Activated CD8-positive, alpha-beta memory T cell treated with anti-CD3 and anti-CD28 coated beads for 36 hours (primary cell): ENCODE results near the gene PHF21B. TPM values are rescaled to one million over a fixed set of nuclear protein-coding genes. Genes with fewer than 3 reads are reported as not detected.
"Not testable (repeated sequence)": the region's sequence is repeated elsewhere in the genome, so short reads cannot be mapped to it uniquely, and the experiment has no call there.

Experiments
- CTCF ChIA-PET: fragments of 350-600 bp; sonication (Branson Sonifier 250); formaldehyde crosslinking; loops from one replicate; lab custom pipeline; 2021; ENCODE audit warnings: antibody characterized with exemption; lab: Charles Lee
- POLR2A ChIA-PET: fragments of 350-600 bp; sonication (Branson Sonifier 250); formaldehyde crosslinking; loops from one replicate; lab custom pipeline; 2021; ENCODE audit warnings: antibody characterized with exemption; lab: Charles Lee
- total RNA-seq, 2 experiments: library from RNA; stranded (reverse); gene quantifications; one replicate each; pipeline ENCODE4 v1.2.3, GENCODE V29; 2021

PHF21B gene
- under 1 TPM in 1 of 2 experiments, not detected in 1; 0.53 TPM for total RNA-seq

DNA sequence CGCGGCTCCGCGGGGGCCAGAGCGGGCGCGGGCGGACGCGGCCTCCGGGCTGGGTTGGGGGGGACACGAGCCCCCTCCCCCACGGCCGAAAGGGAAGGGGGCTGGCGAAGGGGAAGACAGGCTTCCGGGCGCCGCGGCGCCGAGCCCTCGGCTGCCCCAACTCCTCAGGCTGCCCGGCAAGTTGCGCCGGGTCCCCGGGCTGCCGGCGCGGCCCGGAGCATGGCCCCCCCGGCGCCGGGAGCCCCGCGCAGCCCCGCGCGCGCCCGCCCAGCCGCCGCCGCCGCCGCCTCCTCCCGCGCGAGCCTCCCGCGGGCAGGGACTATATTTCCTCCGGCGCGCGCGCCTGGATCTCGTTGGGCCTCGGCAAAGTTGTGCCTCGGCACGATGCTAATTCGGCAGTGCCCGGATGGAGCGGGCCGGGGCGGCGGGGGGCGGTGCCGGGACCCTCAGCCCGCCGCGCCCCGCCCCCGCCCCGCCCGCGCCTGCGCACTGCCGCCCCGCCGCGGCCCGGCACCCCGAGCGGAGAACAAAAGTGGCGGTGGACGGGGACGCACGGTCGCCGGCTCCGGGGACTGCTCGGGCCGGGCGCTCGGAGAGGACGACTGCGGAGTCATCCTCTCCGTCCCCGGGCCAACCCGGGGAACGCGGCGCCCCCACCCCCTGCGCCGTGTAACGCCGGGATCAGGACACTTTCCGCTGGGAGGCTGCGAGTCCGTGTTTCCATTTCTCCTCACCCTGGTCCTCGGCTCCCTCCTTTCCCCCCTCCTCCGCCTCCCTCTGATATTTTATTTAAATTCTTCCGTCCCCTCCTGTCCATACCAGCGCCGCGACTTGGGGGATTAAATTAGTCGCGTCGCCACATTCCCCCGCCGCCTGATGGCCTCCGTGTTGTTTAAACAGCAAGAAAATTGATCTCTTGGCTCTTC lies at the start of gene PHF21B:
Gene PHF21B (minus strand): TSS at position 400 of the 926 bp plus-strand sequence. CDS start 456 bp downstream, outside the sequence.
- ChIA-PET CTCF (interaction anchor here (0.7 kb wide), 1 partner anchor 366 kb away, joined by 3 read pairs; no protein-coding TSS in a partner anchor), POLR2A (no interaction called here)

DNA sequence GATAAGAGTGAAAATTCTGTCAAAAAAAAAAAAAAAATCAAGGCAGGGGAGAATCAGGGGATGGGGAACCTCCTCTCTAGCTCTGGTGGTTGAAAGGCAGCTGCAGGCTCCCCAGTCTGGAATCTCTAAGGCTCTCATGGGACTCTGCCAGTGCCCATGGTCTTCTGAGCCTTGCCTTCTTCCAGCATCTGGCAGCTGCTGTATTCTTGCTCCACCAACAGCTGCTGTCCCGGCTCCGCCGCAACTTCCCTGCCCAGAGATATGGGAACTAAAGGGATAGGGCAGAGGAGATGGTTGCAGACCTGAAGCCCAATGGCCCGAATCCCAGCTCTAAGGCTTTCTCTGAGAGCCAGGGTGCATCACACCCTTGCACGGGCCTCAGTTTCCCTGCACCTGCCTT lies 49.5 kb upstream of the PHF21B start:
- POLR2A ChIA-PET = no interaction called here
- CTCF ChIA-PET = no interaction called here

DNA sequence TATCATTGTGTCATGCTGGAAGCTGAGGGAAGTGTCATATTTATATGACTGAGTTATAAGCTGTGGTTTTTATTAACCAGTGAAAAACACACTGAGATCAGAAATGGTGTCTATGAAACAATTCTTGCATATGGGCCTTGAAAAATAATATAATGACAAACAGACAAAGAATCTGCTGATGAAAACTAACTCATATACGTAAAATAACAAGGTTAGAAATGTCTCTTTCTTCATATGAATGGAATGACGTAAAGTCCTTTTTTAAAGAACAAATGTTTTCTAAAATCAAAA lies 48.8 kb upstream of the PHF21B start:
- CTCF ChIA-PET = no interaction called here
- POLR2A ChIA-PET = no interaction called here

DNA sequence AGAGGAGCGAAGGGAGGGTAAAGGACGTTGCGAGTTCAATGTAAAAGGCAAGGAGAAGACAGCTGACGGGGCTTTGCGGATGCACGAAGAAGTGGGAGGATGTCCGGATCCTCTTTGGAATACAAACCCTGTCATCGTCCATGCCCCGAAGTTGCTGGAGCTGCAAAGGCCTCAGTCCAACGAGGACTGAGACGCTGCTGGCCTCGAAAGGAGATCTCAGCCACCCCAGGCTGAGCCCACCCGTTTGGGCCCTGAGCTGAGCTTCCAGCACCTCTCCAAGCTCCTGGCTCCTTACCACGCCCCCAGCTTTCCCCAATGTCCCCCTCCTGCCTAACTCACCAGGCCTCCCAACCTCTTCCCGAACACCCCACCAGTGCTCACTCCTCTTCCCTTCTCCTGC lies 46.1 kb upstream of the PHF21B start:
- POLR2A ChIA-PET = no interaction called here
- CTCF ChIA-PET = no interaction called here

DNA sequence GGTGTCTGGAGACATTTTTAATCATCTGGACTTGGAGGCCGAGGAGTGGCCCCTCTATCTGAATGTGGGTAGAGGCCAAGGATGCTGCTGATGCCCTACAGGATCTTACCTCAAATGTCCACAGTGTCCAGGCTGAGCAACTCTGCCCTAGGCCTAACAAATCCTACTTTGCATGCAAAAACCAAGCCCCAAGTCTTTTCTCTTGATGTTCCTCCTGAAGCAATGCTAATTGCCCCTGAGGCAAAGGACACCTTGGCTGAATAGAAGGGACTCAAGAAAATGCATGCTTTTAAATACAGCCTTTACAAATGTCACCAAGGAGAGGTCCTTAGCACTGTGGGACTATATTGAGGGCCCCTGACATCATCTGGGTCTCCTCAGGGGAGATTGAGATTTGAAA lies 43.8 kb upstream of the PHF21B start:
- CTCF ChIA-PET = no interaction called here
- POLR2A ChIA-PET = no interaction called here

DNA sequence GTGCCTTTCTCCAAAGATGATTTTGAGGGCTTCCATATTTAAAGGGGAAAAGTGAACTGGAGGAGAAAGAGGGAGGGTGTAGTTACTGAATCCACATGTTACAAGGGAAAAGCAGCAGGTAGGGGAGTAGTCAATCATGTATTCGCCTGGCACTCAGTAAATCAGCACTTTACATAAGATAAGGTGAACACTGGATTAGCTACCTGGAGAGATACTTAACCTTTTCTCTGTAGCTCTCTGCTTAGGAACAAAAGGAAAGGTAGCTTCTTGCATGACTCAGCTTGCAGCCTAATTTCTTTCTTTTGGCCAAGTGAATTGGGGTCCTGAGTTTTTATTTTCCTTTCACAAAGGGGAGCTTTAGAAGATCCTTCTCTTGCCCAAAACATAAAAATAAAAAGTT lies 43.3 kb upstream of the PHF21B start:
- CTCF ChIA-PET = no interaction called here
- POLR2A ChIA-PET = no interaction called here

DNA sequence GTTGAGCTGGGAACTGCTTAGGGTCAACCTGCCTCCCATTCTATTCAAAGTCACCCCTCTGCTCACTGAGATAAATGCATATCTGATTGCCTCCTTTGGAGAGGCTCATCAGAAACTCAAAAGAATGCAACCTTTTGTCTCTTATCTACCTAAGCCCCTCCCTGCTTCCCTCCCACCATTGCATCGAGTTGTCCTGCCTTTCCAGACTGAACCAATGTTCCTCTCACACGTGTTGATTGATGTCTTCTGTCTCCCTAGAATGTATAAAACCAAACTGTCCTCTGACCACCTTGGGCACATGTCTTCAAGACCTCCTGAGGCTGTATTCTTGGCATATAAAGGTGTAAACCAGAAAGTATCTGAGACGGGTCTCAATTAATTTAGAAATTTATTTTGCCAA lies 42.9 kb upstream of the PHF21B start:
- POLR2A ChIA-PET, CTCF ChIA-PET: not testable (repeated sequence)

DNA sequence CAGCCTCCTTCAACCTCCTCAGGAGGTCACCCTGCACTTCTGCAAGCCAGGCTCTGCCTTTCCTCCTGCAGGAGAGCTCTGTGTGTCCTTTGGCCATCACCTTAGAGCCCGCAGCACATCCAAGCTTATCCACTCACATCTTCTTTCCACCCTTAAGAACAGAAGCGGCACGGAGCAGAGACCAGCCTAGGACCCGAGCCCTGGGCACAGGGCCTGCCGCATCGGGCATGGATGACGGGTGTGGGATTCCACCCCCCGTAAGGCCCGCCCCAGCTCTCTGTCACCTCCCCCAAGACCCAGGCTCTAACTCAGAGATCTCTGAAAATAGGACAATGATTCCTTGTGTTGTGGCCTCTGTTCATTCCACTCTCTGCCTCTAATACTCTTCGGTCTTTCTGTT lies 42.1 kb upstream of the PHF21B start:
- POLR2A ChIA-PET = no interaction called here
- CTCF ChIA-PET = no interaction called here

DNA sequence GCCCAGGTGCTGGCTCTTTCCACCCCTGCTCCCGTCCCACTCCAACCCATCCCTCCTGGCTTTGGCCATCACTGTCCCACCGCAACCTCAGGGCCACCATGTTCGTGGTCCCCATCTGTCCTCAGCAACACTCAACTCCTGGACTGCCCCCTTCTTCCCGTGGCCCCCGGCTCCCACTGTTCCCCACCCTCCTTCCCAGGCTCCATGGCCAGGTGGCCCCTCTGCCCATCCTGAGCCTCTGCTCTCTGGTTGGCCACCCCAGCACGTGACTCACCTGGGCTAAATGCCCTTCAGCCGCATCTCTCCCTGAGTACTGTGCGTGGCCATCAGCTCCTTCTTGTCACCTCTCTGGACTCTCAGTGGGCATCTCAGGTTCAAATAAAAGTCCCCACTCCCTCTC lies 41.6 kb upstream of the PHF21B start:
- ChIA-PET CTCF (no interaction called here), POLR2A (no interaction called here)

DNA sequence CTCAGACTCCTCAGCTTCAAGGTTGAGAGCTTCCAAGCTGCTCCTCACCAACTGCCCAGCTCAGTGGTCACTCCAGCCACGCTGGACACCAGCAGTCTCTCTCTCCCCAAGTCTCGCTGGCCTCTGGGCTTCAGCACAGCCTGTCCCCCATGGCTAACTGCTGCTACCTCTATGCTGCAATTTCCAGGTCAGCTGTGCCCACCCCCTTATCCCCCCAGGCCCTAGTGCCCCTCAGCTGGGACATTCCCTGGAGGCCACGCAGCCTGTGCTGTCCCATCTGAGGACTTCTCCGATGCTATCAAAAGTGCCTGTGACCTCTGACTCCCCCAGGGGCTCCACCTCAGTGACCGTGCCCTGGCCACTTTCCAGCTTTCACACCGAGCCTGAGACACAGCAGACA lies 37.5 kb upstream of the PHF21B start:
- ChIA-PET POLR2A (no interaction called here), CTCF (no interaction called here)

DNA sequence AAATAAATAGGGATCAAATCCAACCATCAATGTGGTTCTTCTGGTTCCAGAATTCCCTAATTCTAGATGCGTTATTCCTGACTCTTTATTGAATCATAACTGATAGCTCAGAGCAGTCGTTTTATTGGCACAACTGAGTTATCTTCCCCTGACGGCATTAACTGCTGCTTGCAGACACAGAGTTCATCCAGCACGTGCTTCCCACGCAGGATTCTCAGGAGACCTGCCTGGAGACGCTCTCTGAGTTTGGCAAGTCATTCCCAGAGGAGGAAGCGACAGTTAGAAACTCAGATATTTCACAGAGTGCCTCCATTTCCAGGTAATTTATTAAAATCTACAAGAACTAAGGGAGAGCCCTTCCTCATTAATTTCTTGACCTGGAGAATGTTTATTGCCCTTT lies 35.4 kb upstream of the PHF21B start:
- POLR2A ChIA-PET = no interaction called here

DNA sequence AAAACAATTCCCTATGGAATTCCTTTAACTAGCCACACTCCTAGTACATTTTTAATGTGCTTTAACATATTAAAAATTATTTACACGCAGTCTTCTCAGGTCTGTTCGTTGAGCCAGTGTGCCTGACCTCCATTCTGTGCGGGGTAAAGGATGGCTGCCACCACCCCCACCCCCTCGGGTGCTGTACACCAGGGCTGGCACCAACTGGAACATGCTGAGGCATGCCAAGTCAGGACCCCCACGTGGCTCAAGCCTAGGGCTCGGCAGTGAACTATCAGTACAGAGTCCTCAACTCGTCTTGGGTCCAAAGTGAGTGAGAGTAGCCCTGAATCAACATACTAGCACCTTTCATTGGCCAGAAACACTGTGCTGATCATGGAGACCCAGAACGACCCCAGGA lies 32.5 kb upstream of the PHF21B start:
- POLR2A ChIA-PET = no interaction called here
- CTCF ChIA-PET = no interaction called here

More for the DNA sequence above, 35.4 kb upstream of the PHF21B start:
- CTCF ChIA-PET = no interaction called here

DNA sequence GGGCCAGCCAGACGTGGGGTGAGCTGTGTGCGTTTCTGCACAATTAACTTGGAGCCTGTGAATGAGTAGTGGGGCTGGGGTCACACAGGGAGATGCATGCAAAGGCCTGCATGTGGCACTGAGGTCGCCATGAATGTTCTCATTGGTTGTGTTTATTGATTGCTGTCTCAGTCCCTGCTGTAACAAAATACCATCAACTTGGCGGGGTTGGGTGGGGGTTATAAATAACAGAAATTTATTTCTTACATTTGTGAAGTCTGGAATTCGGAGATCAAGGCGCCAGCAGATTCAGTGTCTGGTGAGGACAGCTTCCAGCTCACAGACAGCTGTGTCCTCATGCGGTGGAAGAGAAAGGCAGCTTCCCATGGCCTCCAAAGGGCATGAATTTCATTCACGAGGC lies 29.3 kb upstream of the PHF21B start:
- ChIA-PET CTCF (interaction anchor here (0.7 kb wide), 1 partner anchor 836 kb away, joined by 3 read pairs; no protein-coding TSS in a partner anchor), POLR2A (no interaction called here)

DNA sequence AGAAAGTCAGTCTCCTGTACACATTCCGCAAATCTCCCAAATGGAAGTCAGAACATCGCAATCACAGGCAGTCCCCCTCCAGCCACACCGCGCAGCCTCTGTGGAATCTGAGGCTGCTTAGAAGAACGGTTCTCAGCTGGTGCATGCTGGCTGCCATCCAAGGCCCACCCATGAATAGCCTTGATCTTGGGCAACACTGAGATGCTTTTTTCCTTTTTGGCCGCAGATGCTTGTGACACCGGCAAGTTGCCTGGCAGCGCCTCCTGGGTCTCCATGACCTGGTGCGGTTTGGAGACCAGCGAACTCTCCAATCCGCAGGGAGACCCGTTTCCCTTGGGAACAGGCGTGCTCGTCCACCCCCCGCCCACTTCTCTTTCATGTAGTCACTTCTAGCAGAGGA lies 26.3 kb upstream of the PHF21B start:
- ChIA-PET POLR2A (no interaction called here), CTCF (no interaction called here)

DNA sequence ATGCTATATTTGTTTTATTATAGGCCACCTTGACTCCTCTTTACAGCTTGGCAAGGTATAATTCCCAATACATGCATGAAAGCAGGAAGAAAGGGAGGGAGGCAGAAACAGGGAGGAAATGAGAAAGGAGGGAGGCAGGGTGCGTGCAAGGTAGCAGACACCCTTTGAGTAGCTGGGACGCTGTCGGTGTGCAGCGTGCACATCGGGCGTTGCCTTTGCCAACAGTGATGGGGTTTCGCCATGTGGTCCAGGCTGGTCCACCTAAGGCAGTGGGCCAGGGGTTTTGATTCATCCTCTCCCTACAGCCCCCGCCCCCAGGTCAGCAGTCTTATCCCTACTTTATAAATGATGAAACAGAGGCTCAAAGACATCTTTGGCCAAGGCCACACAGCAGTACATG lies 25.0 kb upstream of the PHF21B start:
- CTCF ChIA-PET = no interaction called here
- POLR2A ChIA-PET = no interaction called here

DNA sequence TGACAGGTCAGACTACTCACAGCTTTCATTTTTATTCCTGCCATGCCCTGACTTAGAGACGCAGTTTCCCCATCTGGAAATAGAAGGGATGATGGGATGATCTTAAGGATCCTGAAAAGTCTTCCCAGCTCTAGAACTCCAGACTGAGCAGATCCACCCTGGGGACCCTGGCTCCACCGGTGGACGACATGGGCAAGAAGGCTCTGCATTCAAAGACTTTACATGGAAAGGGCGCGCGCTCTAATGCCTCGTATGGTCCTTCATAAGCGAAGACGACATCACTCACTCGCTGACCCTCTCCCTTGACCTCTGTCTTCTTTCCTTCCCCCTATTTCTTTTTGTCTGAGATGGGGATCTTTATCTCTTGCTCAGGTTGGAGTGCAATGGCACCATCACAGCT lies 24.4 kb upstream of the PHF21B start:
- ChIA-PET CTCF (no interaction called here), POLR2A (no interaction called here)

DNA sequence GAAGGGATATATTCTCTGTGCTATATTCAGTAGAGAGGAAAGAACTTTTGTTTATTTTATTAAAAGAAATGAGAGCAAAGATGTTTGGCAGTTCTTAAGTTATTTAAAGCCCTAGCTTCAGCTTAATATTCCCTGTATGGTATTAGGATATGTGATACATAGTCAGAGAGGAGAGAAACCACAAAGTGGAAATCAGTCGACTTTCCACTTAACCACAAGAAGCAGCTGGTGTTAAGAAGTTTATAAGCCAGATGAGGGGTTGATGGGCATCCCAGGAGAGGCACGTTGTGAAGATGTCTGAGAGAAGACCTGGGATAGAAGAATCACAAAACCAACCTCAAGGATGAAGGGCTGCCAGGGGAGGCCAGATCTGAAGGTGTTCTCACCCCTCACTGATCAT lies 23.3 kb upstream of the PHF21B start:
- ChIA-PET POLR2A (no interaction called here), CTCF (no interaction called here)

DNA sequence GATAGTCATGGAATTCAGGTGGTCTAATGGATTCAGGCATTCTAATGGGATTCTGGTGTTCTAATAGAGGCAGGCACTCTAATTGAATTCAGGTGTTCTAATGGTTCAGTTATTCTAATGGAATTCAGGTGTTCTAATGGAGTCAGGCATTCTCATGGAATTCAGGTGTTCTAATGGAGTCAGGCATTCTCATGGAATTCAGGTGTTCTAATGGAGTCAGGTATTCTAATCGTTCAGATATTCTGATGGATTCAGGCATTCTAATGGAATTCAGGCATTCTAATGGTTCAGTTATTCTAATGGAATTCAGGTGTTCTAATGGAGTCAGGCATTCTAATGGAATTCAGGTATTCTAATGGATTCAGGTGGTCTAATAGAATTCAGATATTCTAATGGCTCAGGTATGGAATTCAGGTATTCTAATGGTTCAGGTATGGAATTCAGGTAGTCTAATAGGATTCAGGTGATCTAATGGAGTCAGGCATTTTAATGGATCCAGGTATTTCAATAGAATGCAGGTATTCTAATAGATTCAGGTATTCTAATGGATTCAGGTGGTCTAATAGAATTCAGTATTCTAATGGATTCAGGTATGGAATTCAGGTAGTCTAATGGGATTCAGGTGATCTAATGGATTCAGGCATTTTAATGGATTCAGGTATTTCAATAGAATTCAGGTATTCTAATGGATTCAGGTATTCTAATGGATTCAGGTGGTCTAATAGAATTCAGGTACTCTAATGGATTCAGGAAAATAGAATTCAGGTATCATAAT lies 22.0 kb upstream of the PHF21B start:
- CTCF ChIA-PET = no interaction called here

DNA sequence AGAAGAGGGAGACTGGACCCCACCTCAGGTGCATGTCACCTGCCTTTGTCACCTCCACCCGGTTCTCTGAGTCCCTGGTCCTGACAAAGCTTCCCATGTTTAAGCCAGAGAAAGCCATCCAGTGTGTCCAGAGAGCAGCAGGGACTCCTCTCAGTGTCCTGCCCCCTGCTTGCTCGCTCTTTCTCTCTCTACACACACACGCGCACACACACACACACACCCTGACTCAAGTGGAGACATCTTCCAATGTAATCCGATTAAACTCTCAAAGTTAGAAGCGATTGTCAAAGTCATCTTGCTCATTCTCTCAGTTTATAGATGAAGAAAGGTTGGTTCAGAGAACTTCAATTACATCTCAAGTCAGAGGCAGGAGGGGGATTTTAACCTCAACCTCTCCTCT lies 19.7 kb upstream of the PHF21B start:
- POLR2A ChIA-PET = no interaction called here
- CTCF ChIA-PET = no interaction called here

More for the DNA sequence above, 22.0 kb upstream of the PHF21B start:
- POLR2A ChIA-PET = no interaction called here

DNA sequence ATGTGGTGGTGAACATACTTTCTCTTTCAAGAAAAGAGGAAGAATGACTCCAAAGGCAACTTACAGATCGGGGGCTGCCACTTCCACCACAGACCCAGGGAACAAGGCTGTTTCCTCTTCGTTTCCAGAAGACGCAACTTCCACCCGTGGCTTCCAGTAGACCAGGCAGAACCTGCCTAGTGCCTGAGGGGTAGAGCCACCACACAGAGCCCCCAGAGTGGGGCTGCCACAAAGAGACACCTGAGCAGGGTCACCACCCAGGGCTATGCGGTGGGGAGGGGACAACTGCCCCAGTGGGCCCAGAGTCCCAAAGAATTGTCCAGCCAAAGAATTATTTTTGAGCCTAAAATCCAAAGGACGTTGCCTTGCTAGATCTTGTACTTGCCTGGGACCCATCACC lies 16.7 kb upstream of the PHF21B start:
- POLR2A ChIA-PET = no interaction called here
- CTCF ChIA-PET = no interaction called here

DNA sequence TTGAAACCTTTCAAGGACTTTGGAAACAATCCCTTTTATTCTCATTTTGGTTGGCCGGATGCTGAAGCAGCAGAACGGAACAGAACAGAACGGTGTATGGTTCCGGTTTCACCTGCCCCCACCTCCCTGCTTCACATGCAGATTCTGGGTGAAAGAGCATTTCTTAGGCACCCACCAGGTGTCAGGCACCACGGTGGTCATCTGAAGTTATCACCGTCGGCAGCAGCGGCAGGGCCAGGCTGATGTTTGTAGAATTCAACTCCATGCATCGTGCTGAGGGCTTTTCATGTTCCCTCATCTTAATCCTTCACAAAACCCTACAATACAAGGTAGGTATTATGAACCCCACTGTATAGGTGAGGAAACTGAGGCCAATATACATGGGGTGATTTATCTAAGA lies 13.6 kb upstream of the PHF21B start:
- POLR2A ChIA-PET = no interaction called here

More for the DNA sequence above, 13.6 kb upstream of the PHF21B start:
- CTCF ChIA-PET = no interaction called here
